Ovary (tissue), 9 donors: ENCODE measurements around the gene EPM2AIP1. TPM values are rescaled to one million over a fixed set of nuclear protein-coding genes. Genes with fewer than 3 reads are reported as not detected.

ENCODE experiments used
- DNase-seq, 5 donors: peaks; one replicate each; pipeline ENCODE4 v3.0.0-alpha.2; 2019 to 2020
- H3K27ac ChIP-seq, 2 donors: fragments of 200-600 bp; one replicate each; pipeline versions ENCODE4 v1.5.1 to v1.8.0; 2019 to 2022
- H3K27me3 ChIP-seq: fragments of 200-600 bp; one replicate; pipeline ENCODE4 v1.8.0; 2022
- H3K36me3 ChIP-seq: fragments of 200-600 bp; sonication (generic); one replicate; pipeline ENCODE4 v1.5.1; 2019
- H3K4me1 ChIP-seq: one replicate; pipeline ENCODE4 v1.8.1; 2013; ENCODE audit warnings: mild to moderate bottlenecking, moderate library complexity; ENCODE audit not compliant: insufficient read depth
- H3K4me3 ChIP-seq: fragments of 200-600 bp; sonication (generic); one replicate; pipeline ENCODE4 v1.5.1; 2017
- H3K9me3 ChIP-seq, 2 donors: fragments of 200-600 bp in 1 of 2; sonication (generic) in 1 of 2; one replicate each; pipeline versions ENCODE4 v1.5.1 to v1.8.1; 2013 to 2019; ENCODE audit warnings: mild to moderate bottlenecking in 1 of 2, moderate library complexity in 1 of 2
- EP300 ChIP-seq: sonication (generic); formaldehyde crosslinking; IDR thresholded peaks from one replicate; pipeline ENCODE4 v1.6.1; 2017; ENCODE audit warnings: antibody characterized with exemption
- POLR2A ChIP-seq: fragments of 450-650 bp; IDR thresholded peaks from one replicate; pipeline ENCODE4 v1.6.1; 2017; ENCODE audit warnings: antibody characterized with exemption, mild to moderate bottlenecking, moderate library complexity
- WGBS, 3 donors: extraction: QIAGEN DNeasy Blood & Tissue Kit in 1 of 3; methylation state at CpG; one replicate each; pipeline versions ENCODE4 v1.1.5 to v1.1.7; 2013 to 2017; 5-methylcytosine and 5-hydroxymethylcytosine counted together
- intact Hi-C, 4 donors: fragments of 100-400 bp; cut with DNase I; formaldehyde crosslinking; loops; one replicate each; pipeline versions ENCODE4 v1.11.0 to v1.15.1; 2022 to 2023
- polyA plus RNA-seq, 2 donors: library from polyadenylated mRNA; stranded (reverse); fragments of 200-250 nt in 1 of 2; fragments of 350-450 nt in 1 of 2; fragmentation: Illumina TruSeq in 1 of 2; extraction: RNeasy Lipid Tissue Mini Kit (QIAGEN cat#74804) in 1 of 2; gene quantifications; one replicate each; pipeline ENCODE4 v1.2.3, GENCODE V29; 2013 to 2014
- total RNA-seq, 7 donors: library from RNA; depleted of rRNA in 2 of 7; stranded (reverse); fragments of >200 nt in 2 of 7; fragmentation: NEBNext Ultra II Directional in 3 of 7; extraction: Animal tissue kit (Norgen Biotek cat#: 25700) in 3 of 7; gene quantifications; one replicate each; pipeline versions ENCODE4 v1.1.0 to v1.2.4, GENCODE V29; 2016 to 2023
- TF ChIP-seq, protein P1 (sequence below), 3 donors: fragments of 450-650 bp in 2 of 3; fragments of 200-600 bp in 1 of 3; IDR thresholded peaks; one replicate each; pipeline versions ENCODE4 v1.5.1 to v1.8.0; 2016 to 2022; ENCODE audit warnings: antibody characterized with exemption in 3 of 3, mild to moderate bottlenecking in 1 of 3
- donor health status: DM: no; HTN: no; CAD: no; lungs with moderate emphysema.
- donor health status: DM: no; HTN: no; CAD: no.
- donor health status: Bipolar disorder and iron deficiency.
- donor health status: DM: yes; HTN: yes; CAD: no.
- donor health status: DM: no; HTN: no; CAD: no.
- donor health status: DM: yes; HTN: yes; CAD: no.

The EPM2AIP1 gene
- total and polyA plus RNA-seq, 9 donors = 10.2 to 40.0 (median 31.8) TPM

DNA sequence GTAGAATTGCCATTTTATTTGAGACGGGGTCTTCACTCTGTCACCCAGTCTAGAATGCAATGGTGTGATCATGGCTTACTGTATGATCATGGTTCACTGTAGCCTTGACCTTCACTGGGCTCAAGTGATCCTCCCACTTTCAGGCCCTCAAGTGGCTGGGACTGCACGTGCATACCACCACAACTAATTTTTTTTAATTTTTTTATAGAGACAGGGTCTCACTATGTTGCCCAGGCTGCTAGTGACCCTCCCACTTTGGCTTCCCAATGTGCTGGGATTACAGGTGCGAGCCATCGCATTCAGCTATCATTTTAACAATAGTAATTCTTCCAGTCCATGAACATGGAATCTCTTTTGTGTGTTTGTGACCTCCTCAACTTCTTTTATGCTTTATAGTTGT is 11.9 kb downstream of the EPM2AIP1 start:
- no peaks in the 10 kb centered on the region for H3K4me1 ChIP-seq
- no peak overlapping the region for H3K4me3 ChIP-seq
- no peak for DNase-seq
- 81 to 91% (median 89%) methylated on average over 4 of the region's 4 CpGs for WGBS, 3 donors
- no peaks in the 10 kb centered on the region for H3K36me3 ChIP-seq
- intact Hi-C loops = no loop called here
- H3K9me3 ChIP-seq = no peaks in the 10 kb centered on the region
- TF ChIP-seq POLR2A (no peak), EP300 (no peak)
- TF ChIP-seq, protein P1, sequence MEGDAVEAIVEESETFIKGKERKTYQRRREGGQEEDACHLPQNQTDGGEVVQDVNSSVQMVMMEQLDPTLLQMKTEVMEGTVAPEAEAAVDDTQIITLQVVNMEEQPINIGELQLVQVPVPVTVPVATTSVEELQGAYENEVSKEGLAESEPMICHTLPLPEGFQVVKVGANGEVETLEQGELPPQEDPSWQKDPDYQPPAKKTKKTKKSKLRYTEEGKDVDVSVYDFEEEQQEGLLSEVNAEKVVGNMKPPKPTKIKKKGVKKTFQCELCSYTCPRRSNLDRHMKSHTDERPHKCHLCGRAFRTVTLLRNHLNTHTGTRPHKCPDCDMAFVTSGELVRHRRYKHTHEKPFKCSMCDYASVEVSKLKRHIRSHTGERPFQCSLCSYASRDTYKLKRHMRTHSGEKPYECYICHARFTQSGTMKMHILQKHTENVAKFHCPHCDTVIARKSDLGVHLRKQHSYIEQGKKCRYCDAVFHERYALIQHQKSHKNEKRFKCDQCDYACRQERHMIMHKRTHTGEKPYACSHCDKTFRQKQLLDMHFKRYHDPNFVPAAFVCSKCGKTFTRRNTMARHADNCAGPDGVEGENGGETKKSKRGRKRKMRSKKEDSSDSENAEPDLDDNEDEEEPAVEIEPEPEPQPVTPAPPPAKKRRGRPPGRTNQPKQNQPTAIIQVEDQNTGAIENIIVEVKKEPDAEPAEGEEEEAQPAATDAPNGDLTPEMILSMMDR (IDR thresholded peaks at IDR 0.05) = no peak
- no peak overlapping the region for H3K27ac ChIP-seq
- H3K27me3 ChIP-seq = no peaks in the 10 kb centered on the region

DNA sequence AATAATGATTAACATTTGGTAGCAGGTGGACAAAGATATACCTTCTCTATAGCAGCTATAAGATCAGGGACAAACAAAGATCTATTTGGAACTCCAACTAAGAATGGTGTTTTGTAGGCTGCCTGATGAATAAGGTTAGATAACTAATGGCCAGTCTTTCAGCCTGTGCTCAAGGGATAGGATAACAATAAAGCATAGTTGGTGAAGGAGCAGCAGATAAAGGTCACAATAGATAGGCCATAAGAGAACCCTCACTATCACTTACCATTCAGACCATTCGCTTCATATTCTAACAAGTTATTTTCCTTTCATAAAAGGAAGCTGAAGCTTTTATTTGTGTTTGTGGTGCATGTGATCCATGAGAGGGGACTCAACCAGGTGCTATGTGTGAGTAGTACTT is 19.8 kb downstream of the EPM2AIP1 start:
- intact Hi-C loops = no loop called here
- Histone ChIP-seq H3K9me3 (no peaks in the 10 kb centered on the region), H3K4me1 (no peaks in the 10 kb centered on the region), H3K27ac (no peak overlapping the region), H3K4me3 (no peak overlapping the region), H3K36me3 (no peaks in the 10 kb centered on the region), H3K27me3 (no peaks in the 10 kb centered on the region)
- no peak for TF ChIP-seq POLR2A
- TF ChIP-seq, protein P1 (IDR thresholded peaks at IDR 0.05) = no peak
- no peak for TF ChIP-seq EP300
- no peak for DNase-seq
- WGBS, 3 donors = 90 to 97% (median 95%) methylated on average over 1 of the region's 1 CpG

DNA sequence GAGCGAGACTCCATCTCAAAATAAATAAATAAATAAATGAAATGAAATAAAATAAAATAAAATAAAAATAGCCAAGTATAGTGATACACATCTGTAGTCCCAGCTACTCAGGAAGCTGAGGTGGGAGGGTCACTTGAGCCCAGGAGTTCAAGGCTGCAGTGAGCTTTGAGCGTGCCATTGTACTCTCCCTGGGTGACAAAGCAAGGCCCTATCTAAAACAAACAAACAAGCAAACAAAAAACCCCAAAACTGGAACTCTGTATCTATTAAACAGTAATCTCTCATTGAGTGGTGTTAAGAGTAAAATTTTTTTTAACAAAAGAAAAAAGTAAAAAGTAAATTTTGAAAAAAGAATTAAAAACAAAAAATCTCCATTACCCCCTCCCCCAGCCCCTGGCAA is 20.8 kb downstream of the EPM2AIP1 start:
- TF ChIP-seq POLR2A = no peak
- no peak for TF ChIP-seq EP300
- TF ChIP-seq, protein P1 (IDR thresholded peaks at IDR 0.05) = no peak
- intact Hi-C loops = no loop called here

DNA sequence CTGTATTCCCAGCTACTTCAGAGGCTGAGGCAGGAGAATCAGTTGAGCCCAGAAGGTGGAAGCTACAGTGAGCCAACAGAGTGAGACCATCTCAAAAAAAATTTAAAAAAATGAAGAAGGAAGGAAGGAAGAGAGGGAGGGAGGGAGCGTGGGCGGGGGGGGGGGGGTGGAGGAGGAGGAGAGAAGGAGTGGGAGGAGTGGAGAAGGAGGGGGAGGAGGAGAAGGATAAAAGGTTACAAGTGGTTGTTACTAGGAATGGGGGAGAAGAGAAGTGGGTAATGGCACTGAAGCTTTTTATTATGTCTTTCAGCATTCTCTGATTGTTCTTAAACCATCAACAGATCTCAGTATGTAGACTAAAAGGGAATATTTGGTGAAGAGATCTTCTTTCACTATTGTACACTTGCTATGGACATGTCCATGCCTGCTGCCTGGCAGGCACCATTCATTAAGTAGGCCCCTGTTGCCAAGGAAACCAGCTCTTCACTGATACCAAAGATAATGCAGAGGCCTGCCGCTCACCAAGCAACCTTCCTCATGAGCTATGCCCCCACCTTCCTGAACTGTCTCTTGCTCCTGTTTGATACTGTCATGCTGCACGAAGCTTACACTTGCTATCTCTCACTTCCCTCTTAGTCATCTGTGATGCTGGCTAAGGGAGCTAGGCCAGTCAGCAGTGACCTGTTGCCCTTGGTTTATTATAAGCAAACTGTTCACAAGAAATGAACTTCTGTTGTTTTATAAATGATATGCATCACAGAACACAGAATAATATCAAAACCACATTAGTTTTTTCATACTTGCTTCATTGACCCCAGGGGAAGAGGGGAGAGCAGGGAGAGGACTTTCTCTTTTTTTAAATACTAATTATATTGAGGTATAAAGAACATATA is 23.1 kb downstream of the EPM2AIP1 start:
- DNase-seq = no peak
- no peak overlapping the region for H3K27ac ChIP-seq
- no peaks in the 10 kb centered on the region for H3K9me3 ChIP-seq
- H3K4me3 ChIP-seq = no peak overlapping the region
- intact Hi-C loops = no loop called here
- TF ChIP-seq EP300 (no peak), POLR2A (no peak)
- TF ChIP-seq, protein P1 (IDR thresholded peaks at IDR 0.05) = no peak
- H3K36me3 ChIP-seq = no peaks in the 10 kb centered on the region
- WGBS, 3 donors = 22 to 33% (median 24%) methylated on average over 4 of the region's 4 CpGs
- no peaks in the 10 kb centered on the region for H3K27me3 ChIP-seq
- H3K4me1 ChIP-seq = no peaks in the 10 kb centered on the region

More for the DNA sequence above, 20.8 kb downstream of the EPM2AIP1 start:
- DNase-seq = no peak
- Histone ChIP-seq H3K36me3 (no peaks in the 10 kb centered on the region), H3K9me3 (no peaks in the 10 kb centered on the region), H3K4me1 (no peaks in the 10 kb centered on the region), H3K27me3 (no peaks in the 10 kb centered on the region), H3K4me3 (no peak overlapping the region), H3K27ac (no peak overlapping the region)
- WGBS, 3 donors = 63 to 76% (median 75%) methylated on average over 2 of the region's 2 CpGs
